Memory B cell (primary cell): Measurements from ENCODE around the gene SLC36A3.

ENCODE experiments used
- ATAC-seq: fragments of 150-1000 bp; cut with Tn5 transposase; 2 replicates; pipeline ENCODE4 v1.10.0; 2021; ENCODE audit warnings: low read depth, mild to moderate bottlenecking, moderate library complexity
- DNase-seq, 2 donors: peaks; one replicate each; pipeline ENCODE4 v3.0.0; 2022; ENCODE audit warnings: low spot score in 2 of 2
- H3K27ac Mint-ChIP-seq: one replicate; pipeline ENCODE4 v1.8.0; 2022; ENCODE audit warnings: mild to moderate bottlenecking, moderate library complexity, mixed read lengths
- H3K27me3 Mint-ChIP-seq: one replicate; pipeline ENCODE4 v1.8.0; 2022; ENCODE audit warnings: mixed read lengths
- H3K36me3 Mint-ChIP-seq: one replicate; pipeline ENCODE4 v1.8.0; 2022; ENCODE audit warnings: mild to moderate bottlenecking, mixed read lengths
- H3K4me1 Mint-ChIP-seq: one replicate; pipeline ENCODE4 v1.8.0; 2022; ENCODE audit warnings: mixed read lengths
- H3K4me3 Mint-ChIP-seq: one replicate; pipeline ENCODE4 v1.8.0; 2022; ENCODE audit warnings: mild to moderate bottlenecking, moderate library complexity, mixed read lengths
- H3K9me3 Mint-ChIP-seq: one replicate; pipeline ENCODE4 v1.8.0; 2022; ENCODE audit warnings: mixed read lengths

The SLC36A3 gene

GRCh38 chr5:151303666-151304065 is at the start of gene SLC36A3:
Gene SLC36A3 (minus strand): TSS chr5:151303766. CDS start chr5:151303354, 412 bp downstream.
- no peaks in the 10 kb centered on the region for H3K9me3 Mint-ChIP-seq
- peaks cover 2% of the 10 kb centered on the region for H3K4me1 Mint-ChIP-seq
- no peak within 1 kb of the TSS for H3K27ac Mint-ChIP-seq
- H3K4me3 Mint-ChIP-seq, result no peak within 1 kb of the TSS
- no peaks in the 10 kb centered on the region for H3K36me3 Mint-ChIP-seq
- no peak for DNase-seq
- peaks cover 4% of the 10 kb centered on the region for H3K27me3 Mint-ChIP-seq
- no peak for ATAC-seq

- Mint-ChIP-seq H3K27ac (no peak overlapping the region), H3K9me3 (no peaks in the 10 kb centered on the region), H3K36me3 (peaks cover 5% of the 10 kb centered on the region), H3K4me1 (no peaks in the 10 kb centered on the region), H3K27me3 (peaks cover 23% of the 10 kb centered on the region), H3K4me3 (no peak overlapping the region)
- ATAC-seq (no peak), DNase-seq (no peak)
These were observed 48.1 kb upstream of the SLC36A3 start for GRCh38 chr5:151351671-151352070.

- Mint-ChIP-seq H3K4me3 (no peak overlapping the region), H3K27ac (no peak overlapping the region), H3K4me1 (no peaks in the 10 kb centered on the region), H3K36me3 (peaks cover 5% of the 10 kb centered on the region), H3K27me3 (peaks cover 17% of the 10 kb centered on the region), H3K9me3 (no peaks in the 10 kb centered on the region)
- no peak for ATAC-seq
- no peak for DNase-seq
These were observed 45.2 kb upstream of the SLC36A3 start for GRCh38 chr5:151348789-151349188.

- no peak for ATAC-seq
These were observed 43.8 kb upstream of the SLC36A3 start, which contains the start of gene SLC36A2 for GRCh38 chr5:151347369-151347768. Gene SLC36A2 (minus strand): TSS chr5:151347559. CDS start chr5:151347460, 99 bp downstream.

GRCh38 chr5:151345808-151346478 is 42.4 kb upstream of the SLC36A3 start:
- no peaks in the 10 kb centered on the region for H3K9me3 Mint-ChIP-seq
- no peak overlapping the region for H3K27ac Mint-ChIP-seq
- no peak overlapping the region for H3K4me3 Mint-ChIP-seq
- H3K36me3 Mint-ChIP-seq, result no peaks in the 10 kb centered on the region
- H3K4me1 Mint-ChIP-seq, result no peaks in the 10 kb centered on the region
- peaks cover 15% of the 10 kb centered on the region for H3K27me3 Mint-ChIP-seq
- no peak for DNase-seq
- no peak for ATAC-seq

More at GRCh38 chr5:151347369-151347768, 43.8 kb upstream of the SLC36A3 start, which contains the start of gene SLC36A2:
- Mint-ChIP-seq H3K36me3 (peaks cover 3% of the 10 kb centered on the region), H3K27ac (no peak within 1 kb of the TSS), H3K4me3 (no peak within 1 kb of the TSS), H3K4me1 (no peaks in the 10 kb centered on the region), H3K9me3 (no peaks in the 10 kb centered on the region), H3K27me3 (peaks cover 15% of the 10 kb centered on the region)
- no peak for DNase-seq

GRCh38 chr5:151345187-151345807 is 41.7 kb upstream of the SLC36A3 start:
- DNase-seq (no peak), ATAC-seq (no peak)
- no peak overlapping the region for H3K27ac Mint-ChIP-seq
- no peaks in the 10 kb centered on the region for H3K9me3 Mint-ChIP-seq
- H3K36me3 Mint-ChIP-seq, result no peaks in the 10 kb centered on the region
- H3K4me1 Mint-ChIP-seq, result no peaks in the 10 kb centered on the region
- H3K27me3 Mint-ChIP-seq, result peaks cover 15% of the 10 kb centered on the region
- H3K4me3 Mint-ChIP-seq, result no peak overlapping the region

GRCh38 chr5:151344088-151344487 is 40.5 kb upstream of the SLC36A3 start:
- no peaks in the 10 kb centered on the region for H3K9me3 Mint-ChIP-seq
- H3K36me3 Mint-ChIP-seq, result no peaks in the 10 kb centered on the region
- no peaks in the 10 kb centered on the region for H3K4me1 Mint-ChIP-seq
- ATAC-seq, result no peak
- peaks cover 22% of the 10 kb centered on the region for H3K27me3 Mint-ChIP-seq
- no peak for DNase-seq
- no peak overlapping the region for H3K27ac Mint-ChIP-seq
- no peak overlapping the region for H3K4me3 Mint-ChIP-seq

- no peaks in the 10 kb centered on the region for H3K4me1 Mint-ChIP-seq
- no peak overlapping the region for H3K27ac Mint-ChIP-seq
- ATAC-seq (no peak), DNase-seq (no peak)
- H3K4me3 Mint-ChIP-seq, result no peak overlapping the region
- H3K27me3 Mint-ChIP-seq, result peaks cover 22% of the 10 kb centered on the region
- H3K36me3 Mint-ChIP-seq, result no peaks in the 10 kb centered on the region
- no peaks in the 10 kb centered on the region for H3K9me3 Mint-ChIP-seq
These were observed 36.4 kb upstream of the SLC36A3 start for GRCh38 chr5:151340004-151340403.

GRCh38 chr5:151338734-151339133 is 35.2 kb upstream of the SLC36A3 start:
- no peak for DNase-seq
- no peak overlapping the region for H3K4me3 Mint-ChIP-seq
- H3K36me3 Mint-ChIP-seq, result no peaks in the 10 kb centered on the region
- no peak overlapping the region for H3K27ac Mint-ChIP-seq
- H3K9me3 Mint-ChIP-seq, result no peaks in the 10 kb centered on the region
- no peak for ATAC-seq
- no peaks in the 10 kb centered on the region for H3K4me1 Mint-ChIP-seq
- H3K27me3 Mint-ChIP-seq, result peaks cover 20% of the 10 kb centered on the region

GRCh38 chr5:151332857-151333256 is 29.3 kb upstream of the SLC36A3 start:
- Mint-ChIP-seq H3K4me3 (no peak overlapping the region), H3K36me3 (no peaks in the 10 kb centered on the region), H3K9me3 (no peaks in the 10 kb centered on the region), H3K4me1 (no peaks in the 10 kb centered on the region), H3K27me3 (peaks cover 6% of the 10 kb centered on the region), H3K27ac (no peak overlapping the region)
- no peak for DNase-seq
- ATAC-seq, result no peak

GRCh38 chr5:151328734-151329133 is 25.2 kb upstream of the SLC36A3 start:
- Mint-ChIP-seq H3K27ac (no peak overlapping the region), H3K36me3 (no peaks in the 10 kb centered on the region), H3K9me3 (no peaks in the 10 kb centered on the region), H3K4me3 (no peak overlapping the region), H3K27me3 (peaks cover 3% of the 10 kb centered on the region), H3K4me1 (no peaks in the 10 kb centered on the region)
- ATAC-seq (no peak), DNase-seq (no peak)

GRCh38 chr5:151327585-151327984 is 24.0 kb upstream of the SLC36A3 start:
- Mint-ChIP-seq H3K9me3 (no peaks in the 10 kb centered on the region), H3K4me3 (no peak overlapping the region), H3K27ac (no peak overlapping the region), H3K4me1 (no peaks in the 10 kb centered on the region), H3K27me3 (peaks cover 3% of the 10 kb centered on the region), H3K36me3 (no peaks in the 10 kb centered on the region)
- DNase-seq, result no peak
- ATAC-seq, result no peak

GRCh38 chr5:151326266-151326665 is 22.7 kb upstream of the SLC36A3 start:
- H3K27me3 Mint-ChIP-seq, result peaks cover 3% of the 10 kb centered on the region
- H3K4me3 Mint-ChIP-seq, result no peak overlapping the region
- H3K9me3 Mint-ChIP-seq, result no peaks in the 10 kb centered on the region
- no peaks in the 10 kb centered on the region for H3K36me3 Mint-ChIP-seq
- DNase-seq, result no peak
- H3K27ac Mint-ChIP-seq, result no peak overlapping the region
- H3K4me1 Mint-ChIP-seq, result no peaks in the 10 kb centered on the region
- ATAC-seq, result no peak

- Mint-ChIP-seq H3K4me1 (peaks cover 11% of the 10 kb centered on the region), H3K9me3 (no peaks in the 10 kb centered on the region), H3K27me3 (peaks cover 2% of the 10 kb centered on the region), H3K4me3 (no peak overlapping the region), H3K27ac (no peak overlapping the region), H3K36me3 (no peaks in the 10 kb centered on the region)
- no peak for DNase-seq
- ATAC-seq, result no peak
These were observed 16.9 kb upstream of the SLC36A3 start for GRCh38 chr5:151320481-151320880.
